HEK293 (cell line): ENCODE measurements around the gene CXCL16.

ENCODE experiments used
- CTCF ChIA-PET: fragments of 350-600 bp; formaldehyde crosslinking; extraction: SDS; loops from one replicate; lab custom pipeline; 2021; ENCODE audit warnings: antibody characterized with exemption; lab: Yijun Ruan, JAX
- POLR2A ChIA-PET: fragments of 300-600 bp; formaldehyde crosslinking; extraction: SDS; loops from one replicate; lab custom pipeline; 2020; ENCODE audit warnings: antibody characterized with exemption, inconsistent platforms; lab: Yijun Ruan, JAX
- H3K27ac ChIP-seq: fragments of 200-500 bp; sonication (Bioruptor generic); 2 replicates; pipeline ENCODE4 v1.5.1; 2014; ENCODE audit warnings: low read depth, low read length, control low read depth, inconsistent platforms; ENCODE audit errors: extremely low read depth
- H3K36me3 ChIP-seq, 2 experiments: fragments of 200-500 bp in 1 of 2; sonication (Bioruptor generic) in 1 of 2; 1 replicate in 1 of 2; 2 replicates in 1 of 2; pipeline ENCODE4 v1.5.1; 2014 to 2017; ENCODE audit warnings: inconsistent platforms in 2 of 2, low read length in 2 of 2; ENCODE audit not compliant: control insufficient read depth in 2 of 2, insufficient read depth in 1 of 2
- H3K4me1 ChIP-seq: fragments of 200-500 bp; sonication (Bioruptor generic); 2 replicates; pipeline ENCODE4 v1.5.1; 2014; ENCODE audit warnings: mild to moderate bottlenecking, low read length, inconsistent platforms; ENCODE audit not compliant: control insufficient read depth, insufficient read depth
- H3K4me3 ChIP-seq: 2 replicates; pipeline ENCODE4 v1.5.1; 2011; ENCODE audit warnings: low read depth, mild to moderate bottlenecking, control low read depth, low read length, moderate library complexity
- H3K9me3 ChIP-seq: fragments of 200-500 bp; sonication (Bioruptor generic); 2 replicates; pipeline ENCODE4 v1.5.1; 2014; ENCODE audit warnings: low read depth, low read length, inconsistent platforms; ENCODE audit not compliant: control insufficient read depth, insufficient read depth
- HIC1 ChIP-seq: fragments of 450-650 bp; formaldehyde crosslinking; IDR thresholded peaks from 2 replicates; pipeline ENCODE4 v1.5.1; 2016; ENCODE audit warnings: missing biosample characterization, missing genetic modification characterization
- IKZF3 ChIP-seq: fragments of 450-650 bp; IDR thresholded peaks from 2 replicates; pipeline ENCODE4 v1.5.0; 2018; ENCODE audit warnings: missing biosample characterization, mild to moderate bottlenecking, missing genetic modification characterization, moderate library complexity
- KLF17 ChIP-seq: fragments of 450-650 bp; formaldehyde crosslinking; IDR thresholded peaks from 2 replicates; pipeline ENCODE4 v1.5.1; 2016; ENCODE audit warnings: missing biosample characterization, missing genetic modification characterization
- SCRT2 ChIP-seq: fragments of 450-650 bp; formaldehyde crosslinking; IDR thresholded peaks from 2 replicates; pipeline ENCODE4 v1.5.1; 2016; ENCODE audit warnings: missing biosample characterization, missing genetic modification characterization
- YY1 ChIP-seq: fragments of 450-650 bp; formaldehyde crosslinking; IDR thresholded peaks from 2 replicates; pipeline ENCODE4 v1.5.1; 2018; ENCODE audit warnings: missing biosample characterization, missing genetic modification characterization
- ZBTB1 ChIP-seq: fragments of 450-650 bp; formaldehyde crosslinking; IDR thresholded peaks from 2 replicates; pipeline ENCODE4 v1.5.1; 2016; ENCODE audit warnings: missing biosample characterization, missing genetic modification characterization
- ZFP37 ChIP-seq: fragments of 450-650 bp; formaldehyde crosslinking; IDR thresholded peaks from 2 replicates; pipeline ENCODE4 v1.5.1; 2016; ENCODE audit warnings: missing biosample characterization, missing genetic modification characterization
- ZFP69B ChIP-seq: fragments of 450-650 bp; formaldehyde crosslinking; IDR thresholded peaks from 2 replicates; pipeline ENCODE4 v1.5.1; 2016; ENCODE audit warnings: missing biosample characterization, missing genetic modification characterization
- ZNF121 ChIP-seq: fragments of 450-650 bp; formaldehyde crosslinking; IDR thresholded peaks from 2 replicates; pipeline ENCODE4 v1.5.1; 2016; ENCODE audit warnings: missing biosample characterization, missing genetic modification characterization
- ZNF155 ChIP-seq: fragments of 450-650 bp; formaldehyde crosslinking; IDR thresholded peaks from 2 replicates; pipeline ENCODE4 v1.5.1; 2016; ENCODE audit warnings: missing biosample characterization, missing genetic modification characterization
- ZNF157 ChIP-seq: fragments of 450-650 bp; formaldehyde crosslinking; IDR thresholded peaks from 2 replicates; pipeline ENCODE4 v1.5.1; 2016; ENCODE audit warnings: missing biosample characterization, missing genetic modification characterization
- ZNF16 ChIP-seq: fragments of 450-650 bp; formaldehyde crosslinking; IDR thresholded peaks from 2 replicates; pipeline ENCODE4 v1.5.1; 2016; ENCODE audit warnings: low read depth, missing biosample characterization, missing genetic modification characterization
- ZNF2 ChIP-seq: fragments of 450-650 bp; formaldehyde crosslinking; IDR thresholded peaks from 2 replicates; pipeline ENCODE4 v1.5.1; 2016; ENCODE audit warnings: missing biosample characterization, missing genetic modification characterization
- ZNF214 ChIP-seq: fragments of 450-650 bp; formaldehyde crosslinking; IDR thresholded peaks from 2 replicates; pipeline ENCODE4 v1.5.1; 2017; ENCODE audit warnings: missing biosample characterization, mild to moderate bottlenecking, missing genetic modification characterization, borderline replicate concordance
- ZNF266 ChIP-seq: fragments of 450-650 bp; formaldehyde crosslinking; IDR thresholded peaks from 2 replicates; pipeline ENCODE4 v1.5.1; 2016; ENCODE audit warnings: missing biosample characterization, missing genetic modification characterization, low read depth
- ZNF302 ChIP-seq: fragments of 450-650 bp; formaldehyde crosslinking; IDR thresholded peaks from 2 replicates; pipeline ENCODE4 v1.5.1; 2016; ENCODE audit warnings: missing biosample characterization, missing genetic modification characterization, low read depth
- ZNF398 ChIP-seq: fragments of 450-650 bp; formaldehyde crosslinking; IDR thresholded peaks from 2 replicates; pipeline ENCODE4 v1.5.1; 2017; ENCODE audit warnings: missing biosample characterization, missing genetic modification characterization
- ZNF48 ChIP-seq: fragments of 450-650 bp; formaldehyde crosslinking; IDR thresholded peaks from 2 replicates; pipeline ENCODE4 v1.5.1; 2016; ENCODE audit warnings: missing biosample characterization, missing genetic modification characterization
- ZNF514 ChIP-seq: fragments of 450-650 bp; formaldehyde crosslinking; IDR thresholded peaks from 2 replicates; pipeline ENCODE4 v1.5.1; 2016; ENCODE audit warnings: missing biosample characterization, missing genetic modification characterization
- ZNF521 ChIP-seq: fragments of 450-650 bp; formaldehyde crosslinking; IDR thresholded peaks from 2 replicates; pipeline ENCODE4 v1.5.1; 2017; ENCODE audit warnings: missing biosample characterization, mild to moderate bottlenecking, missing genetic modification characterization
- ZNF626 ChIP-seq: fragments of 450-650 bp; sonication (Bioruptor Pico); formaldehyde crosslinking; IDR thresholded peaks from 2 replicates; pipeline ENCODE4 v1.5.1; 2018; ENCODE audit warnings: missing biosample characterization, missing genetic modification characterization, inconsistent platforms
- ZNF791 ChIP-seq: fragments of 450-650 bp; formaldehyde crosslinking; IDR thresholded peaks from 2 replicates; pipeline ENCODE4 v1.5.1; 2016; ENCODE audit warnings: missing biosample characterization, missing genetic modification characterization
- ZSCAN30 ChIP-seq: fragments of 450-650 bp; IDR thresholded peaks from 2 replicates; pipeline ENCODE4 v1.5.1; 2018; ENCODE audit warnings: missing biosample characterization, mild to moderate bottlenecking, missing genetic modification characterization, moderate library complexity
- ZXDB ChIP-seq: fragments of 450-650 bp; formaldehyde crosslinking; IDR thresholded peaks from 2 replicates; pipeline ENCODE4 v1.5.1; 2016; ENCODE audit warnings: missing biosample characterization, missing genetic modification characterization
- TF ChIP-seq, protein P1 (sequence below): fragments of 450-650 bp; formaldehyde crosslinking; IDR thresholded peaks from 2 replicates; pipeline ENCODE4 v1.5.1; 2016; ENCODE audit warnings: missing biosample characterization, missing genetic modification characterization
- TF ChIP-seq, protein P2 (sequence below): fragments of 450-650 bp; IDR thresholded peaks from 2 replicates; pipeline ENCODE4 v1.5.1; 2018; ENCODE audit warnings: missing biosample characterization, missing genetic modification characterization

CXCL16 gene, protein sequence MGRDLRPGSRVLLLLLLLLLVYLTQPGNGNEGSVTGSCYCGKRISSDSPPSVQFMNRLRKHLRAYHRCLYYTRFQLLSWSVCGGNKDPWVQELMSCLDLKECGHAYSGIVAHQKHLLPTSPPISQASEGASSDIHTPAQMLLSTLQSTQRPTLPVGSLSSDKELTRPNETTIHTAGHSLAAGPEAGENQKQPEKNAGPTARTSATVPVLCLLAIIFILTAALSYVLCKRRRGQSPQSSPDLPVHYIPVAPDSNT

GRCh38 chr17:4739122-4740024 is at the start of gene CXCL16, which contains the start of gene ZMYND15:
CXCL16 (minus strand) TSS chr17:4739928; CDS start chr17:4739339, 589 bp downstream.
ZMYND15 (plus strand) TSS chr17:4739833; CDS start chr17:4740549, 716 bp downstream.
- ChIA-PET CTCF (interaction anchor here (0.6 to 1.6 kb wide), 5 partner anchors 12 to 295 kb away, joined by 3 to 6 read pairs (median 3); partner anchors contain the start of gene C17orf107), POLR2A (interaction anchor here (0.6 to 1.8 kb wide), 3 partner anchors 29 to 70 kb away, joined by 3 to 7 read pairs (median 3); no protein-coding TSS in a partner anchor)
- peak within 1 kb of the TSS; percentile 59; the same call in 1 of the 2 replicates for H3K27ac ChIP-seq
- H3K36me3 ChIP-seq: peaks cover 0 to 5% of the 10 kb centered on the region in 2 experiments; a peak in 1 of 3 replicates
- H3K4me1 ChIP-seq: peaks cover 8% of the 10 kb centered on the region
- no peaks in the 10 kb centered on the region for H3K9me3 ChIP-seq
- peak within 1 kb of the TSS; percentile 62 for H3K4me3 ChIP-seq
- no peak for TF ChIP-seq ZNF214 (tag by site-specific recombination)
- TF ChIP-seq HIC1: peak; percentile 76
- peak; percentile 12; the same call in 1 of the 2 replicates for TF ChIP-seq ZNF121
- TF ChIP-seq ZNF16 (tag by site-specific recombination): no peak
- no peak for TF ChIP-seq KLF17 (tag by site-specific recombination)
- no peak for TF ChIP-seq ZNF521 (tag by site-specific recombination)
- TF ChIP-seq ZNF155 (tag by site-specific recombination): no peak
- TF ChIP-seq ZNF791: no peak
- no peak for TF ChIP-seq SCRT2 (tag by site-specific recombination)
- no peak for TF ChIP-seq ZNF514 (tag by site-specific recombination)
- no peak for TF ChIP-seq ZNF2
- TF ChIP-seq ZBTB1 (tag by site-specific recombination): no peak
- TF ChIP-seq YY1 (tag by site-specific recombination): no peak; the same call in 1 of the 2 replicates
- TF ChIP-seq ZNF398: no peak
- no peak for TF ChIP-seq ZNF157 (tag by site-specific recombination)
- TF ChIP-seq, protein P1, sequence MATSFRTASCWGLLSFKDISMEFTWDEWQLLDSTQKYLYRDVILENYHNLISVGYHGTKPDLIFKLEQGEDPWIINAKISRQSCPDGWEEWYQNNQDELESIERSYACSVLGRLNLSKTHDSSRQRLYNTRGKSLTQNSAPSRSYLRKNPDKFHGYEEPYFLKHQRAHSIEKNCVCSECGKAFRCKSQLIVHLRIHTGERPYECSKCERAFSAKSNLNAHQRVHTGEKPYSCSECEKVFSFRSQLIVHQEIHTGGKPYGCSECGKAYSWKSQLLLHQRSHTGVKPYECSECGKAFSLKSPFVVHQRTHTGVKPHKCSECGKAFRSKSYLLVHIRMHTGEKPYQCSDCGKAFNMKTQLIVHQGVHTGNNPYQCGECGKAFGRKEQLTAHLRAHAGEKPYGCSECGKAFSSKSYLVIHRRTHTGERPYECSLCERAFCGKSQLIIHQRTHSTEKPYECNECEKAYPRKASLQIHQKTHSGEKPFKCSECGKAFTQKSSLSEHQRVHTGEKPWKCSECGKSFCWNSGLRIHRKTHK: no peak
- TF ChIP-seq ZXDB: no peak
- TF ChIP-seq ZNF266 (tag by site-specific recombination): no peak
- peak; percentile 85 for TF ChIP-seq ZSCAN30
- TF ChIP-seq ZFP69B (tag by site-specific recombination): 0 out of 2 replicates have a peak, but pooled peaks have one; percentile 19
- TF ChIP-seq, protein P2, sequence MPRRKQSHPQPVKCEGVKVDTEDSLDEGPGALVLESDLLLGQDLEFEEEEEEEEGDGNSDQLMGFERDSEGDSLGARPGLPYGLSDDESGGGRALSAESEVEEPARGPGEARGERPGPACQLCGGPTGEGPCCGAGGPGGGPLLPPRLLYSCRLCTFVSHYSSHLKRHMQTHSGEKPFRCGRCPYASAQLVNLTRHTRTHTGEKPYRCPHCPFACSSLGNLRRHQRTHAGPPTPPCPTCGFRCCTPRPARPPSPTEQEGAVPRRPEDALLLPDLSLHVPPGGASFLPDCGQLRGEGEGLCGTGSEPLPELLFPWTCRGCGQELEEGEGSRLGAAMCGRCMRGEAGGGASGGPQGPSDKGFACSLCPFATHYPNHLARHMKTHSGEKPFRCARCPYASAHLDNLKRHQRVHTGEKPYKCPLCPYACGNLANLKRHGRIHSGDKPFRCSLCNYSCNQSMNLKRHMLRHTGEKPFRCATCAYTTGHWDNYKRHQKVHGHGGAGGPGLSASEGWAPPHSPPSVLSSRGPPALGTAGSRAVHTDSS (tag by site-specific recombination): 0 out of 2 replicates have a peak, but pooled peaks have one; percentile 9
- TF ChIP-seq ZNF626: no peak
- peak; percentile 10; the same call in 1 of the 2 replicates for TF ChIP-seq IKZF3
- TF ChIP-seq ZNF48 (tag by site-specific recombination): no peak
- TF ChIP-seq ZFP37 (tag by site-specific recombination): peak; percentile 56; the same call in 1 of the 2 replicates
- TF ChIP-seq ZNF302: no peak
